Raji (cell line): ENCODE results near the gene GTF2H2.
"Not testable (repeated sequence)": the region's sequence is repeated elsewhere in the genome, so short reads cannot be mapped to it uniquely, and the experiment has no call there.

Experiments
- POLR2A ChIP-seq: IDR thresholded peaks from 2 replicates; pipeline ENCODE4 v1.6.1; 2011; ENCODE audit warnings: low read depth, low read length, control low read depth; ENCODE audit not compliant: insufficient read depth

GTF2H2 gene

GRCh38 chr5:71067262-71067928, at the start of gene GTF2H2:
TSS of gene GTF2H2 (minus strand) at chr5:71067676. CDS start at chr5:71062763, 4,913 bp downstream.
- TF ChIP-seq POLR2A = not testable (repeated sequence)

GRCh38 chr5:71025289-71025953, 42.1 kb downstream of the GTF2H2 start, which contains the start of gene NAIP:
TSS of gene NAIP (minus strand) at chr5:71025339. CDS start at chr5:71012915, 12,424 bp downstream.
- not testable (repeated sequence) for TF ChIP-seq POLR2A

GRCh38 chr5:71014176-71014575, 53.3 kb downstream of the GTF2H2 start:
- no peak for TF ChIP-seq POLR2A

- TF ChIP-seq POLR2A = no peak
Measured at GRCh38 chr5:71013575-71013974, 53.9 kb downstream of the GTF2H2 start.

GRCh38 chr5:71011194-71011792, 56.2 kb downstream of the GTF2H2 start:
- TF ChIP-seq POLR2A = no peak
